HepG2 (cell line): ENCODE results near the gene TAF6L. TPM values are rescaled to one million over a fixed set of nuclear protein-coding genes. Genes with fewer than 3 reads are reported as not detected.

Experiments used
- CREBL2 ChIP-seq: sonication (generic); formaldehyde crosslinking; IDR thresholded peaks from 2 replicates; pipeline ENCODE4 v1.8.1; 2023; ENCODE audit warnings: missing genetic modification reagents, mild to moderate bottlenecking, borderline replicate concordance
- ESRRA ChIP-seq: sonication (generic); formaldehyde crosslinking; IDR thresholded peaks from 2 replicates; pipeline ENCODE4 v1.5.1; 2020; ENCODE audit warnings: mild to moderate bottlenecking, low read depth, missing genetic modification reagents
- FOXP4 ChIP-seq: sonication (generic); formaldehyde crosslinking; IDR thresholded peaks from 2 replicates; pipeline ENCODE4 v1.4.0; 2020; ENCODE audit warnings: missing genetic modification reagents
- FUBP1 ChIP-seq: sonication (generic); formaldehyde crosslinking; IDR thresholded peaks from 2 replicates; pipeline ENCODE4 v1.5.1; 2020; ENCODE audit warnings: missing genetic modification reagents, mild to moderate bottlenecking, borderline replicate concordance
- GATAD1 ChIP-seq: IDR thresholded peaks from 2 replicates; pipeline ENCODE4 v1.6.1; 2016; ENCODE audit warnings: missing genetic modification reagents, missing compliant biosample characterization
- NFE2L2 ChIP-seq: fragments of 150-350 bp; IDR thresholded peaks from 2 replicates; pipeline ENCODE4 v1.6.1; 2014; ENCODE audit warnings: low read length
- RARG ChIP-seq: sonication (generic); formaldehyde crosslinking; IDR thresholded peaks from 2 replicates; pipeline ENCODE4 v1.4.0; 2020; ENCODE audit warnings: low read depth, mild to moderate bottlenecking, missing genetic modification reagents
- SRSF4 ChIP-seq: fragments of 200-400 bp; formaldehyde crosslinking; IDR thresholded peaks from one replicate; pipeline ENCODE4 v1.6.1; 2018; ENCODE audit warnings: mild to moderate bottlenecking, low read depth, low read length, moderate library complexity; ENCODE audit not compliant: poor library complexity, severe bottlenecking
- UBTF ChIP-seq: sonication (generic); formaldehyde crosslinking; IDR thresholded peaks from 2 replicates; pipeline ENCODE4 v1.4.0; 2020; ENCODE audit warnings: mild to moderate bottlenecking, missing genetic modification reagents
- YEATS4 ChIP-seq: sonication (generic); formaldehyde crosslinking; IDR thresholded peaks from 2 replicates; pipeline ENCODE4 v1.4.0; 2020; ENCODE audit warnings: missing genetic modification reagents, borderline replicate concordance
- ZBTB7B ChIP-seq: sonication (generic); formaldehyde crosslinking; IDR thresholded peaks from 2 replicates; pipeline ENCODE4 v1.4.0; 2020; ENCODE audit warnings: missing genetic modification reagents
- ZMYM4 ChIP-seq: sonication (generic); formaldehyde crosslinking; IDR thresholded peaks from 2 replicates; pipeline ENCODE4 v1.8.1; 2023; ENCODE audit warnings: mild to moderate bottlenecking, missing genetic modification reagents
- ZNF235 ChIP-seq: sonication (generic); formaldehyde crosslinking; IDR thresholded peaks from 2 replicates; pipeline ENCODE4 v1.8.1; 2023; ENCODE audit warnings: mild to moderate bottlenecking, missing genetic modification reagents, borderline replicate concordance
- ZNF276 ChIP-seq: sonication (generic); formaldehyde crosslinking; IDR thresholded peaks from 2 replicates; pipeline ENCODE4 v1.4.0; 2020; ENCODE audit warnings: mild to moderate bottlenecking, low read depth, missing genetic modification reagents
- ZNF33B ChIP-seq: sonication (generic); formaldehyde crosslinking; IDR thresholded peaks from 2 replicates; pipeline ENCODE4 v1.5.1; 2020; ENCODE audit warnings: mild to moderate bottlenecking, missing genetic modification reagents
- polyA plus RNA-seq, 8 experiments: library from polyadenylated mRNA; depleted of rRNA in 3 of 8; stranded (reverse) in 7 of 8; unstranded in 1 of 8; fragments of >200 nt; fragmentation: Illumina TruSeq in 4 of 8; extraction: Trizol in 4 of 8; gene quantifications; 2 replicates each; pipeline versions ENCODE4 v1.2.1 to v1.2.3, GENCODE V29; 2011 to 2016; ENCODE audit warnings: low read depth in 4 of 8, missing spikeins in 1 of 8, mixed read lengths in 1 of 8; ENCODE audit not compliant: insufficient read depth in 1 of 8
- total RNA-seq, 5 experiments: library from RNA; depleted of rRNA; stranded (reverse); fragments of >200 nt; fragmentation: Illumina TruSeq; extraction: Trizol; gene quantifications; 2 replicates each; pipeline ENCODE4 v1.2.3, GENCODE V29; 2016; ENCODE audit warnings: low read depth in 1 of 5
- TF ChIP-seq, protein P1 (sequence below): sonication (generic); formaldehyde crosslinking; IDR thresholded peaks from 2 replicates; pipeline ENCODE4 v1.4.0; 2020; ENCODE audit warnings: missing genetic modification reagents

TAF6L gene
- total and polyA plus RNA-seq, 2 of the 13 experiments (the other 11 are each of a cell fraction or from before 2014, with no cell fraction given): 12.6 to 19.4 TPM

DNA sequence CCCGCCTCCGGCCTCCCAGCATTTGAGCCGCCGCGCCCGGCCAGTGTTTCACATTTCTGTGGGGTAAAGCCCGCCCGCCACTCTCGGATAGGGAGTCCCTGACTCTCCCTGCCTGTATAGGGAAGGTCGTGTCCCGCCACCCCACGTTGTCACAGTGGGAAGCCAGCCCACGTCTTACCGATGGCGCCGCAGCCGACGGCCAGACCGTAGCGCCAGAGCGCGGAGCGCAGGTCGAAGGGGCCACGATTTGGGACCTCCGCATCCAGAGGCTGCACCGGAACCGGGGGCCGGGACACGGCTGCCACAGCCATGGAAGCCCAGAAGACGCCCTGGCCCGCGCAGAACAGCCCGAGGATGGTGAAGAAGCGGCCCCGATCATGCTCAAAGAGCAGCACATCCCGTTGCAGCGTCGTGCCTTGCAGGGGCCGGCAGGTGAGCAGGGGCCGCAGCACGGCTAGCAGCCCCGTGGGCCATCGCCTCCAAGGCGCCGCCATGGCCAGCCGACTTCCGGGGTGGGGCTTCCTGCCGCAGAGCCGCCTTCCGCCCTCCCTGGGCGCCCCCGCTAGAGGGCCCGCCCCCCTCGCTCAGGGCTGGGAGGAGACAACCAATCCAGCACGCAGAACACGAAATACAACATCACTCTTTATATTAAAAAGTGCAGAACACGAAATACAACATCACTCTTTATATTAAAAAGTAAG is 20.5 kb downstream of the TAF6L start, which contains the start of gene TMEM223 (continued):
- TF ChIP-seq CREBL2 (CRISPR knock-in tag) (peak; percentile 58; the same call in 1 of the 2 replicates), YEATS4 (CRISPR knock-in tag) (peak; percentile 55; the same call in 1 of the 2 replicates), SRSF4 (no peak), FUBP1 (CRISPR knock-in tag) (peak; percentile 91; the same call in 1 of the 2 replicates), UBTF (CRISPR knock-in tag) (peak; percentile 87), GATAD1 (CRISPR knock-in tag) (peak; percentile 92), ZBTB7B (CRISPR knock-in tag) (peak; percentile 76), ZNF276 (CRISPR knock-in tag) (0 out of 2 replicates have a peak, but pooled peaks have one; percentile 47), FOXP4 (no peak), RARG (CRISPR knock-in tag) (no peak), NFE2L2 (no peak), ESRRA (CRISPR knock-in tag) (no peak; the same call in 1 of the 2 replicates), ZNF33B (CRISPR knock-in tag) (peak; percentile 54; the same call in 1 of the 2 replicates), ZNF235 (CRISPR knock-in tag) (no peak), ZMYM4 (CRISPR knock-in tag) (peak; percentile 80)
- TF ChIP-seq, protein P1, sequence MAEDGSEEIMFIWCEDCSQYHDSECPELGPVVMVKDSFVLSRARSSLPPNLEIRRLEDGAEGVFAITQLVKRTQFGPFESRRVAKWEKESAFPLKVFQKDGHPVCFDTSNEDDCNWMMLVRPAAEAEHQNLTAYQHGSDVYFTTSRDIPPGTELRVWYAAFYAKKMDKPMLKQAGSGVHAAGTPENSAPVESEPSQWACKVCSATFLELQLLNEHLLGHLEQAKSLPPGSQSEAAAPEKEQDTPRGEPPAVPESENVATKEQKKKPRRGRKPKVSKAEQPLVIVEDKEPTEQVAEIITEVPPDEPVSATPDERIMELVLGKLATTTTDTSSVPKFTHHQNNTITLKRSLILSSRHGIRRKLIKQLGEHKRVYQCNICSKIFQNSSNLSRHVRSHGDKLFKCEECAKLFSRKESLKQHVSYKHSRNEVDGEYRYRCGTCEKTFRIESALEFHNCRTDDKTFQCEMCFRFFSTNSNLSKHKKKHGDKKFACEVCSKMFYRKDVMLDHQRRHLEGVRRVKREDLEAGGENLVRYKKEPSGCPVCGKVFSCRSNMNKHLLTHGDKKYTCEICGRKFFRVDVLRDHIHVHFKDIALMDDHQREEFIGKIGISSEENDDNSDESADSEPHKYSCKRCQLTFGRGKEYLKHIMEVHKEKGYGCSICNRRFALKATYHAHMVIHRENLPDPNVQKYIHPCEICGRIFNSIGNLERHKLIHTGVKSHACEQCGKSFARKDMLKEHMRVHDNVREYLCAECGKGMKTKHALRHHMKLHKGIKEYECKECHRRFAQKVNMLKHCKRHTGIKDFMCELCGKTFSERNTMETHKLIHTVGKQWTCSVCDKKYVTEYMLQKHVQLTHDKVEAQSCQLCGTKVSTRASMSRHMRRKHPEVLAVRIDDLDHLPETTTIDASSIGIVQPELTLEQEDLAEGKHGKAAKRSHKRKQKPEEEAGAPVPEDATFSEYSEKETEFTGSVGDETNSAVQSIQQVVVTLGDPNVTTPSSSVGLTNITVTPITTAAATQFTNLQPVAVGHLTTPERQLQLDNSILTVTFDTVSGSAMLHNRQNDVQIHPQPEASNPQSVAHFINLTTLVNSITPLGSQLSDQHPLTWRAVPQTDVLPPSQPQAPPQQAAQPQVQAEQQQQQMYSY (CRISPR knock-in tag): no peak
